Measurements from ENCODE around the gene ELOB. TPM values are rescaled to one million over a fixed set of nuclear protein-coding genes. Genes with fewer than 3 reads are reported as not detected.
A peak's percentile ranks its signal among the peaks of the same experiment; 100 is the strongest.
"Not testable (repeated sequence)": the region's sequence is repeated elsewhere in the genome, so short reads cannot be mapped to it uniquely, and the experiment has no call there.

ELOB gene
- total RNA-seq, 1 donor from 2014 or later, result 323 TPM

- no peaks in the 10 kb centered on the region for H3K9me3 Mint-ChIP-seq (ENCODE audit: unreplicated experiment)
- no peak overlapping the region for H3K4me3 ChIP-seq (ENCODE audit: insufficient read depth, low read depth, low read length)
- H3K4me1 Mint-ChIP-seq (ENCODE audit: low read depth, unreplicated experiment), result no peaks in the 10 kb centered on the region
- H3K27ac Mint-ChIP-seq (ENCODE audit: unreplicated experiment), result no peak overlapping the region
- no peak overlapping the region for H3K9ac ChIP-seq (ENCODE audit: low read length)
- no peaks in the 10 kb centered on the region for H4K20me1 ChIP-seq (ENCODE audit: insufficient read depth, low read length)
- no peaks in the 10 kb centered on the region for H3K27me3 ChIP-seq (ENCODE audit: insufficient read depth, low read length)
- no peak overlapping the region for H3K27ac ChIP-seq (ENCODE audit: low read depth, low read length)
- H3K36me3 Mint-ChIP-seq (ENCODE audit: low read depth, unreplicated experiment), result no peaks in the 10 kb centered on the region
- H3K4me1 ChIP-seq (ENCODE audit: insufficient read depth, low read length), result peaks cover 3% of the 10 kb centered on the region
- FAIRE-seq (no peak), DNase-seq (ENCODE audit: low read depth) (no peak)
- H3K4me2 ChIP-seq (ENCODE audit: low read length), result no peak overlapping the region
- H3K27me3 Mint-ChIP-seq (ENCODE audit: low read depth, unreplicated experiment), result peaks cover 10% of the 10 kb centered on the region
- H3K9me3 ChIP-seq (ENCODE audit: insufficient read depth, low read depth, low read length), result no peaks in the 10 kb centered on the region
- H3K4me3 Mint-ChIP-seq (ENCODE audit: unreplicated experiment), result no peak overlapping the region
- H2AFZ ChIP-seq (ENCODE audit: low read depth, low read length), result no peak overlapping the region
- H3K79me2 ChIP-seq (ENCODE audit: insufficient read depth, low read length), result no peaks in the 10 kb centered on the region
- no peak for TF ChIP-seq CTCF (IDR thresholded peaks at IDR 0.05; ENCODE audit: insufficient read depth, low read depth, low read length)
- TF ChIP-seq EZH2 (IDR thresholded peaks at IDR 0.05; ENCODE audit: insufficient read depth, low read length), result no peak
- H3K36me3 ChIP-seq (ENCODE audit: insufficient read depth, low read length), result no peaks in the 10 kb centered on the region
Measured at GRCh38 chr16:2724816-2725348, 52.2 kb downstream of the ELOB start.

- Histone ChIP-seq H3K4me2 (ENCODE audit: low read length) (no peak overlapping the region), H3K9me3 (ENCODE audit: insufficient read depth, low read depth, low read length) (no peaks in the 10 kb centered on the region), H3K36me3 (ENCODE audit: insufficient read depth, low read length) (no peaks in the 10 kb centered on the region), H3K27me3 (ENCODE audit: insufficient read depth, low read length) (no peaks in the 10 kb centered on the region), H2AFZ (ENCODE audit: low read depth, low read length) (no peak overlapping the region), H3K79me2 (ENCODE audit: insufficient read depth, low read length) (no peaks in the 10 kb centered on the region), H3K9ac (ENCODE audit: low read length) (no peak overlapping the region), H3K27ac (ENCODE audit: low read depth, low read length) (no peak overlapping the region), H4K20me1 (ENCODE audit: insufficient read depth, low read length) (no peaks in the 10 kb centered on the region), H3K4me3 (ENCODE audit: insufficient read depth, low read depth, low read length) (no peak overlapping the region), H3K4me1 (ENCODE audit: insufficient read depth, low read length) (peaks cover 3% of the 10 kb centered on the region)
- Mint-ChIP-seq H3K4me1 (ENCODE audit: low read depth, unreplicated experiment) (no peaks in the 10 kb centered on the region), H3K27me3 (ENCODE audit: low read depth, unreplicated experiment) (peaks cover 10% of the 10 kb centered on the region), H3K4me3 (ENCODE audit: unreplicated experiment) (no peak overlapping the region), H3K27ac (ENCODE audit: unreplicated experiment) (no peak overlapping the region), H3K36me3 (ENCODE audit: low read depth, unreplicated experiment) (no peaks in the 10 kb centered on the region), H3K9me3 (ENCODE audit: unreplicated experiment) (no peaks in the 10 kb centered on the region)
- DNase-seq (ENCODE audit: low read depth), result no peak
- no peak for TF ChIP-seq EZH2 (IDR thresholded peaks at IDR 0.05; ENCODE audit: insufficient read depth, low read length)
- no peak for TF ChIP-seq CTCF (IDR thresholded peaks at IDR 0.05; ENCODE audit: insufficient read depth, low read depth, low read length)
- FAIRE-seq, result no peak
Measured at GRCh38 chr16:2724088-2724676, 52.9 kb downstream of the ELOB start.

- Mint-ChIP-seq H3K4me3 (ENCODE audit: unreplicated experiment) (peak overlapping the region; percentile 66), H3K27ac (ENCODE audit: unreplicated experiment) (peak overlapping the region; percentile 12)
- not testable (repeated sequence) for H3K27me3 ChIP-seq (ENCODE audit: insufficient read depth, low read length); H3K79me2 ChIP-seq (ENCODE audit: insufficient read depth, low read length); H3K9me3 ChIP-seq (ENCODE audit: insufficient read depth, low read depth, low read length); H3K27ac ChIP-seq (ENCODE audit: low read depth, low read length); H3K4me1 Mint-ChIP-seq (ENCODE audit: low read depth, unreplicated experiment); DNase-seq (ENCODE audit: low read depth); H3K9me3 Mint-ChIP-seq (ENCODE audit: unreplicated experiment); H4K20me1 ChIP-seq (ENCODE audit: insufficient read depth, low read length); H3K4me1 ChIP-seq (ENCODE audit: insufficient read depth, low read length); FAIRE-seq; H3K36me3 Mint-ChIP-seq (ENCODE audit: low read depth, unreplicated experiment); H3K36me3 ChIP-seq (ENCODE audit: insufficient read depth, low read length); H3K27me3 Mint-ChIP-seq (ENCODE audit: low read depth, unreplicated experiment)
- Histone ChIP-seq H2AFZ (ENCODE audit: low read depth, low read length) (peak overlapping the region; percentile 12), H3K9ac (ENCODE audit: low read length) (peak overlapping the region; percentile 53), H3K4me2 (ENCODE audit: low read length) (peak overlapping the region; percentile 88), H3K4me3 (ENCODE audit: insufficient read depth, low read depth, low read length) (peak overlapping the region; percentile 22)
Measured at GRCh38 chr16:2721634-2722173, 55.4 kb downstream of the ELOB start.

Other genes starting within 250 kb of the ELOB start
- not detected in 2 replicates for gene CEMP1, start 245.9 kb downstream of the ELOB start, total RNA-seq
- gene PDPK1, start 239.3 kb downstream of the ELOB start, total RNA-seq, result 48.1 and 50.5 TPM in 2 replicates
- 53.0 and 55.4 TPM in 2 replicates for gene KCTD5, start 94.8 kb downstream of the ELOB start, total RNA-seq
- 2.3 and 3.0 TPM in 2 replicates for gene PRSS27, start 57.1 kb downstream of the ELOB start, total RNA-seq
- gene SRRM2, start 24.6 kb downstream of the ELOB start, total RNA-seq, result 387 and 409 TPM in 2 replicates
- gene PRSS33, start 10.3 kb upstream of the ELOB start, total RNA-seq, result not detected in 2 replicates
- not detected in 2 replicates for gene PRSS41, start 21.2 kb upstream of the ELOB start, total RNA-seq
- not detected in 2 replicates for gene PRSS21, start 40.0 kb upstream of the ELOB start, total RNA-seq
- not detected in 2 replicates for gene ZG16B, start 53.0 kb upstream of the ELOB start, total RNA-seq
- gene PRSS22, start 80.9 kb upstream of the ELOB start, total RNA-seq, result 0.58 and 1.5 TPM in 2 replicates
- 36.5 and 40.7 TPM in 2 replicates for gene FLYWCH2, start 105.9 kb upstream of the ELOB start, total RNA-seq
- 53.4 and 58.9 TPM in 2 replicates for gene FLYWCH1, start 134.7 kb upstream of the ELOB start, total RNA-seq
- gene KREMEN2, start 187.0 kb upstream of the ELOB start, total RNA-seq, result 7.5 and 8.0 TPM in 2 replicates
- gene PAQR4, start 192.1 kb upstream of the ELOB start, total RNA-seq, result 4.8 and 5.4 TPM in 2 replicates
- gene PKMYT1, start 203.2 kb upstream of the ELOB start, total RNA-seq, result 3.9 TPM in 2 replicates
- gene CLDN9, start 235.6 kb upstream of the ELOB start, total RNA-seq, result 0.14 and 0.48 TPM in 2 replicates
- gene CLDN6, start 240.9 kb upstream of the ELOB start, total RNA-seq, result 449 and 584 TPM in 2 replicates
- gene TNFRSF12A, start 243.1 kb upstream of the ELOB start, total RNA-seq, result 262 and 275 TPM in 2 replicates
- 47.0 and 71.6 TPM in 2 replicates for gene HCFC1R1, start 246.7 kb upstream of the ELOB start, total RNA-seq
- 17.4 and 22.3 TPM in 2 replicates for gene THOC6, start 246.8 kb upstream of the ELOB start, total RNA-seq

All from astrocyte (in vitro differentiated cells and primary cell).